Coronary artery (tissue), 2 donors: ENCODE data around the gene CHST3.
"Not testable (repeated sequence)": the region's sequence is repeated elsewhere in the genome, so short reads cannot be mapped to it uniquely, and the experiment has no call there.

Source experiments
- DNase-seq: peaks from one replicate; pipeline ENCODE4 v3.0.0-alpha.2; 2017; ENCODE audit warnings: low spot score
- H3K27ac ChIP-seq, 2 donors: fragments of 200-600 bp; sonication (generic); one replicate each; pipeline ENCODE4 v1.5.1; 2016 to 2019
- H3K4me3 ChIP-seq: fragments of 200-600 bp; sonication (generic); 2 replicates; pipeline ENCODE4 v1.5.1; 2016; ENCODE audit warnings: mild to moderate bottlenecking, moderate library complexity
- TF ChIP-seq, protein P1 (sequence below): fragments of 200-600 bp; sonication (generic); IDR thresholded peaks from one replicate; pipeline ENCODE4 v1.5.1; 2019; ENCODE audit warnings: antibody characterized with exemption

Gene CHST3

GRCh38 chr10:71984809-71985388 lies 20.7 kb downstream of the CHST3 start:
- Histone ChIP-seq H3K4me3 (peak overlapping the region; percentile 21), H3K27ac (peak overlapping the region; percentile 69 to 88)
- TF ChIP-seq, protein P1, sequence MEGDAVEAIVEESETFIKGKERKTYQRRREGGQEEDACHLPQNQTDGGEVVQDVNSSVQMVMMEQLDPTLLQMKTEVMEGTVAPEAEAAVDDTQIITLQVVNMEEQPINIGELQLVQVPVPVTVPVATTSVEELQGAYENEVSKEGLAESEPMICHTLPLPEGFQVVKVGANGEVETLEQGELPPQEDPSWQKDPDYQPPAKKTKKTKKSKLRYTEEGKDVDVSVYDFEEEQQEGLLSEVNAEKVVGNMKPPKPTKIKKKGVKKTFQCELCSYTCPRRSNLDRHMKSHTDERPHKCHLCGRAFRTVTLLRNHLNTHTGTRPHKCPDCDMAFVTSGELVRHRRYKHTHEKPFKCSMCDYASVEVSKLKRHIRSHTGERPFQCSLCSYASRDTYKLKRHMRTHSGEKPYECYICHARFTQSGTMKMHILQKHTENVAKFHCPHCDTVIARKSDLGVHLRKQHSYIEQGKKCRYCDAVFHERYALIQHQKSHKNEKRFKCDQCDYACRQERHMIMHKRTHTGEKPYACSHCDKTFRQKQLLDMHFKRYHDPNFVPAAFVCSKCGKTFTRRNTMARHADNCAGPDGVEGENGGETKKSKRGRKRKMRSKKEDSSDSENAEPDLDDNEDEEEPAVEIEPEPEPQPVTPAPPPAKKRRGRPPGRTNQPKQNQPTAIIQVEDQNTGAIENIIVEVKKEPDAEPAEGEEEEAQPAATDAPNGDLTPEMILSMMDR, result no peak
- DNase-seq, result no peak

GRCh38 chr10:71985542-71986250 lies 21.5 kb downstream of the CHST3 start:
- Histone ChIP-seq H3K4me3 (peak overlapping the region; percentile 25), H3K27ac (peak overlapping the region; percentile 69 to 88)
- DNase-seq, result peak; percentile 85
- TF ChIP-seq, protein P1, result no peak

- H3K4me3 ChIP-seq, DNase-seq, H3K27ac ChIP-seq: not testable (repeated sequence)
Observed at GRCh38 chr10:71988895-71989294, 24.7 kb downstream of the CHST3 start.

GRCh38 chr10:71989661-71990454 lies 25.7 kb downstream of the CHST3 start:
- TF ChIP-seq, protein P1, result no peak
- no peak overlapping the region for H3K27ac ChIP-seq
- H3K4me3 ChIP-seq, result no peak overlapping the region
- DNase-seq, result no peak

DNA sequence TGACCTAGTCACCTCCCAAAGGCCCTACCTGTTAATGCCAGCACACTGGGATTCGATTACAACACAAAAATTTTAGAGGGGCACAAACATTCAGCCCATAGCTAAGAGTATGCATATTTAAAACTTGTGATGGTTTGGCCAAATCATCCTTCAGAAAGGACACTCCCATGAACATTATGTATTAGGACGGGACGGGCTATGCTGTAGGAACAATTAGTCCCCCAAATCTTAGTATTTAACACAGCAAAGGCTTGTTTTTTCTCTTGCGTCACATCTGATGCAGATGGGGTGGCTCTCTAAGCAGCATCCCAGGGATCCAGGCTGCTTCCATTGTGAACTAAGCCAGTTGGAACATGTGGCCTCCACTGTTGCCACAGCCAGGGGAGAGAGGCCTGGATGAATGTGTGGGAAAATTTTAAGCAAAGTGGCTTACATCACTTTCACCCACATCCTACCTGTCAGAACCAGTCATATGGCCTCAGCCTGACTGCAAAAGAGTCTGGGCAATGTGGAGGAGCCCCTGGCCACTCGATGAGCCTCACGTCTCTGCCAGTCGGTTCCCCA lies 26.6 kb downstream of the CHST3 start:
- Histone ChIP-seq H3K4me3 (no peak overlapping the region), H3K27ac (no peak overlapping the region)
- TF ChIP-seq, protein P1, result no peak
- DNase-seq, result no peak

- H3K4me3 ChIP-seq, result no peak overlapping the region
- TF ChIP-seq, protein P1, result no peak
- H3K27ac ChIP-seq, result no peak overlapping the region
- DNase-seq, result no peak
Observed at GRCh38 chr10:71995449-71995848, 31.3 kb downstream of the CHST3 start.

- Histone ChIP-seq H3K27ac (peak overlapping the region in 1 of 2 donors; percentile 10), H3K4me3 (no peak overlapping the region)
- no peak for DNase-seq
- TF ChIP-seq, protein P1, result no peak
Observed at GRCh38 chr10:71995887-71996575, 31.8 kb downstream of the CHST3 start.
